HepG2 (cell line): Measurements from ENCODE around the gene NLRC3. TPM values are rescaled to one million over a fixed set of nuclear protein-coding genes. Genes with fewer than 3 reads are reported as not detected.

Experiments used
- ATAC-seq: fragments of 200-7000 bp; cut with Tn5 transposase; 3 replicates; pipeline ENCODE4 v1.9.1; 2020; ENCODE audit warnings: mild to moderate bottlenecking, moderate library complexity
- BruUV-seq: library from RNA; stranded (reverse); fragments of 400-500 nt; replicated peaks from 2 replicates; lab custom pipeline; 2021; lab: Mats Ljungman, UMichigan
- CTCF ChIA-PET: fragments of 300-600 bp; formaldehyde crosslinking; extraction: SDS; loops from one replicate; lab custom pipeline; 2021; ENCODE audit warnings: low total read pairs, inconsistent platforms, low intra/inter-chr PET ratio; lab: Yijun Ruan, JAX
- POLR2A ChIA-PET: fragments of 350-600 bp; sonication (Branson Sonifier 250); formaldehyde crosslinking; loops from one replicate; lab custom pipeline; 2020; ENCODE audit warnings: antibody characterized with exemption, inconsistent platforms; lab: Yijun Ruan, JAX
- DNase-seq: peaks from one replicate; pipeline ENCODE4 v3.0.0-alpha.2; 2015; ENCODE audit warnings: low spot score
- FAIRE-seq: peaks from 3 replicates; lab custom pipeline; 2011; peaks lifted over from hg19 to GRCh38; lab: Jason Lieb, UNC
- H2AFZ ChIP-seq: one replicate; pipeline ENCODE4 v1.6.1; 2011; ENCODE audit warnings: low read length, inconsistent platforms
- H3K27ac ChIP-seq: fragments of 300-600 bp; 3 replicates; pipeline ENCODE4 v1.8.0; 2011; ENCODE audit warnings: mixed run types, mild to moderate bottlenecking, mixed read lengths, low read length, inconsistent platforms; ENCODE audit not compliant: insufficient read depth; ENCODE audit errors: extremely low read length
- H3K27me3 ChIP-seq, 2 experiments: fragments of 200-600 bp in 1 of 2; 2 replicates in 1 of 2; 3 replicates in 1 of 2; pipeline versions ENCODE4 v1.6.0 to v1.8.0; 2011; ENCODE audit warnings: low read length in 2 of 2, mild to moderate bottlenecking in 2 of 2, moderate library complexity in 2 of 2, inconsistent platforms in 1 of 2; ENCODE audit not compliant: insufficient read depth in 2 of 2, control insufficient read depth in 1 of 2
- H3K36me3 ChIP-seq, 2 experiments: fragments of 200-600 bp in 1 of 2; replicated peaks in 1 of 2; 2 replicates in 1 of 2; 3 replicates in 1 of 2; pipeline versions ENCODE4 v1.5.1 to v1.8.0; 2011; ENCODE audit warnings: low read length in 2 of 2, inconsistent platforms in 1 of 2; ENCODE audit not compliant: insufficient read depth in 2 of 2, control insufficient read depth in 1 of 2
- H3K4me1 ChIP-seq: 2 replicates; pipeline ENCODE4 v1.5.1; 2012; ENCODE audit warnings: low read length, inconsistent platforms; ENCODE audit not compliant: insufficient read depth
- H3K4me2 ChIP-seq: 2 replicates; pipeline ENCODE4 v1.6.0; 2011; ENCODE audit warnings: low read depth, low read length, inconsistent platforms
- H3K4me3 ChIP-seq, 3 experiments: fragments of 200-600 bp in 1 of 3; sonication (generic), shearing (Covaris generic) in 1 of 3; replicated peaks in 1 of 3; 2 replicates each; pipeline ENCODE4 v1.5.1; 2011 to 2016; ENCODE audit warnings: low read length in 3 of 3, inconsistent platforms in 2 of 3, low read depth in 2 of 3, mild to moderate bottlenecking in 2 of 3, control low read depth in 1 of 3, mixed read lengths in 1 of 3; ENCODE audit not compliant: insufficient read depth in 1 of 3
- H3K79me2 ChIP-seq: one replicate; pipeline ENCODE4 v1.6.1; 2011; ENCODE audit warnings: low read length, inconsistent platforms; ENCODE audit not compliant: insufficient read depth
- H3K9ac ChIP-seq: 2 replicates; pipeline ENCODE4 v1.6.0; 2011; ENCODE audit warnings: mild to moderate bottlenecking, low read depth, low read length, inconsistent platforms; ENCODE audit not compliant: insufficient read depth
- H3K9me3 ChIP-seq: 2 replicates; pipeline ENCODE4 v1.5.1; 2012; ENCODE audit warnings: mild to moderate bottlenecking, low read length
- H4K20me1 ChIP-seq: 2 replicates; pipeline ENCODE4 v1.6.0; 2011; ENCODE audit warnings: inconsistent platforms, mild to moderate bottlenecking, low read length, moderate library complexity; ENCODE audit not compliant: insufficient read depth
- EEA1 ChIP-seq: sonication (generic); formaldehyde crosslinking; IDR thresholded peaks from 2 replicates; pipeline ENCODE4 v1.5.1; 2020; ENCODE audit warnings: mild to moderate bottlenecking, missing genetic modification reagents, borderline replicate concordance
- ETV5 ChIP-seq: IDR thresholded peaks from 2 replicates; pipeline ENCODE4 v1.6.1; 2018; ENCODE audit warnings: missing biosample characterization, missing genetic modification reagents, inconsistent platforms, borderline replicate concordance
- KAT8 ChIP-seq: IDR thresholded peaks from 2 replicates; pipeline ENCODE4 v1.6.1; 2016; ENCODE audit warnings: missing genetic modification reagents, missing compliant biosample characterization
- MAFK ChIP-seq, 2 experiments: IDR thresholded peaks in 1 of 2; conservative IDR thresholded peaks in 1 of 2; 2 replicates each; pipeline ENCODE4 v1.6.1; 2011; ENCODE audit warnings: improper control_type of control experiment in 2 of 2, low read length in 2 of 2
- NFIB ChIP-seq: sonication (generic); formaldehyde crosslinking; IDR thresholded peaks from 2 replicates; pipeline ENCODE4 v1.9.0; 2021; ENCODE audit warnings: missing genetic modification reagents, mild to moderate bottlenecking, borderline replicate concordance
- NPAS2 ChIP-seq: sonication (generic); formaldehyde crosslinking; IDR thresholded peaks from 2 replicates; pipeline ENCODE4 v1.8.0; 2022; ENCODE audit warnings: mild to moderate bottlenecking, missing genetic modification reagents, borderline replicate concordance
- PHF20 ChIP-seq: sonication (generic); formaldehyde crosslinking; IDR thresholded peaks from 2 replicates; pipeline ENCODE4 v1.5.0; 2020; ENCODE audit warnings: mild to moderate bottlenecking, missing genetic modification reagents
- PHF21A ChIP-seq: sonication (generic); formaldehyde crosslinking; IDR thresholded peaks from 2 replicates; pipeline ENCODE4 v1.5.0; 2020; ENCODE audit warnings: mild to moderate bottlenecking, missing genetic modification reagents
- ZNF256 ChIP-seq: sonication (generic); formaldehyde crosslinking; conservative IDR thresholded peaks from 2 replicates; pipeline ENCODE4 v1.4.0; 2020; ENCODE audit warnings: missing genetic modification reagents
- ZNF572 ChIP-seq: sonication (generic); formaldehyde crosslinking; IDR thresholded peaks from 2 replicates; pipeline ENCODE4 v1.5.1; 2020; ENCODE audit warnings: mild to moderate bottlenecking, missing genetic modification reagents
- ZNF614 ChIP-seq: IDR thresholded peaks from 2 replicates; pipeline ENCODE4 v1.6.1; 2018; ENCODE audit warnings: missing biosample characterization, missing genetic modification reagents, inconsistent platforms, borderline replicate concordance
- WGBS: methylation state at CpG from one replicate; pipeline ENCODE4 v1.1.6; 2017; ENCODE audit warnings: low lambda C conversion rate; 5-methylcytosine and 5-hydroxymethylcytosine counted together
- in situ Hi-C: cut with HindIII; loops from 2 replicates; pipeline ENCODE4 v1.10.0; 2017; ENCODE audit warnings: low pct_unique_long_range_greater_than_20kb; ENCODE audit not compliant: extremely low pct_ligation_motif_present
- intact Hi-C: fragments of 100-400 bp; cut with micrococcal nuclease; formaldehyde crosslinking; loops from one replicate; pipeline ENCODE4 v1.10.0; 2022; ENCODE audit not compliant: unreplicated experiment
- polyA plus RNA-seq, 8 experiments: library from polyadenylated mRNA; depleted of rRNA in 3 of 8; stranded (reverse) in 7 of 8; unstranded in 1 of 8; fragments of >200 nt; fragmentation: Illumina TruSeq in 4 of 8; extraction: Trizol in 4 of 8; gene quantifications; 2 replicates each; pipeline versions ENCODE4 v1.2.1 to v1.2.3, GENCODE V29; 2011 to 2016; ENCODE audit warnings: low read depth in 4 of 8, missing spikeins in 1 of 8, mixed read lengths in 1 of 8; ENCODE audit not compliant: insufficient read depth in 1 of 8
- total RNA-seq, 5 experiments: library from RNA; depleted of rRNA; stranded (reverse); fragments of >200 nt; fragmentation: Illumina TruSeq; extraction: Trizol; gene quantifications; 2 replicates each; pipeline ENCODE4 v1.2.3, GENCODE V29; 2016; ENCODE audit warnings: low read depth in 1 of 5
- TF ChIP-seq, protein P1 (sequence below): sonication (generic); formaldehyde crosslinking; IDR thresholded peaks from 2 replicates; pipeline ENCODE4 v1.4.0; 2020; ENCODE audit warnings: low read depth, mild to moderate bottlenecking, missing genetic modification reagents
- TF ChIP-seq, protein P2 (sequence below): sonication (generic); formaldehyde crosslinking; IDR thresholded peaks from 2 replicates; pipeline ENCODE4 v1.9.0; 2022; ENCODE audit warnings: missing genetic modification reagents, mild to moderate bottlenecking, borderline replicate concordance
- TF ChIP-seq, protein P3 (sequence below): sonication (generic); formaldehyde crosslinking; IDR thresholded peaks from 2 replicates; pipeline ENCODE4 v1.4.0; 2020; ENCODE audit warnings: missing genetic modification reagents; ENCODE audit errors: not compliant biosample characterization

The NLRC3 gene
- total and polyA plus RNA-seq, 2 of the 13 experiments (the other 11 are each of a cell fraction or from before 2014, with no cell fraction given), result not detected

DNA sequence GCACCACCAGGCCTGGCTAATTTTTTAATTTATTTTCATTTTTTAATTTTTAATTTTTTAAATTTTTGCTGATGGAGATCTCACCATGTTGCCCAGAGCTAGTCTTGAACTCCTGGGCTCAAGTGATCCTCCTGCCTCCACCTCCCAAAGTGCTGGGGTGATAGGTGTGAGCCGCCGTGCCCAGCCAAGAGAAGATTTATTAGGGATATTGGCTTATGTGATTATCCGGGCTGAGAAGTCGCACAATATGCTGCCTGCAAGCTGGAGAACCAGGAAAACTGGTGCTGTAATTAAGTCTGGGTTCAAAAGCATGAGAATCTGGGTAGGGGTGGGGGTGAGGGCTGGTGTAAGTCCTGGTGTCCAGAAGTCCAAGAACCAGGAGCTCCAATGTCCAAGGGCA lies 79.4 kb downstream of the NLRC3 start (continued):
- TF ChIP-seq ZNF572 (no peak), ZNF614 (no peak), NPAS2 (CRISPR knock-in tag) (no peak), PHF20 (no peak), PHF21A (CRISPR knock-in tag) (no peak), EEA1 (CRISPR knock-in tag) (no peak), ZNF256 (CRISPR knock-in tag) (no peak)
- TF ChIP-seq, all 625 proteins: peak for 0

DNA sequence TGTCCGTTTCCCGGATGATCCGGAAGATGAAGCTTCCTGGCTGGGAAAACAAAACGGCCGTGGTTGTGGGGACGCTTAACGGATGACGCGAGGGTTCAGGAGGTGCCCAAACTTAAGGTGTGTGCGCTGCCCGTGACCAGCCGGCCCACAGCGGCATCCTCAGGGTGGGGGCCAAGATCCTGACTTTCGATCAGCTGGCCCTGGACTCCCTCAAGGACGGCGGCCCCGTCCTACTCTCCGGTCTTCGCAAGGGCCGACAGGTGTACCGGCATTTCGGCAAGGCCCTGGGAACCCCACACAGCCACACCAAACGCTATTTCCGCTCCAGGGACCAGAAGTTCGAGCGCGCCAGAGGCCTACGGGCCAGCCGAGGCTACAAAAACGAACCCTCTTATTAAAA lies 80.8 kb downstream of the NLRC3 start:
- no peaks in the 10 kb centered on the region for H4K20me1 ChIP-seq
- POLR2A ChIA-PET, result no interaction called here
- no peak for DNase-seq
- H2AFZ ChIP-seq, result no peak overlapping the region
- no TSS peak for BruUV-seq
- intact Hi-C loops (loop anchor here (10.0 kb wide), 1 partner anchor 92 kb away; the partner anchor contains the start of genes ZNF174 and ZSCAN32), in situ Hi-C loops (no loop called here)
- H3K9me3 ChIP-seq, result no peaks in the 10 kb centered on the region
- H3K36me3 ChIP-seq, result no peaks in the 10 kb centered on the region
- FAIRE-seq, result no peak
- H3K4me2 ChIP-seq, result no peak overlapping the region
- no peak overlapping the region for H3K9ac ChIP-seq
- WGBS, result 87% methylated on average over 29 of the region's 30 CpGs
- H3K27ac ChIP-seq, result no peak overlapping the region
- peaks cover 18% of the 10 kb centered on the region for H3K4me1 ChIP-seq
- no peaks in the 10 kb centered on the region for H3K79me2 ChIP-seq
- H3K4me3 ChIP-seq, result no peak overlapping the region
- no peak for TF ChIP-seq ETV5
- TF ChIP-seq, all 625 proteins: peak for 0
- peaks cover 3 to 4% of the 10 kb centered on the region in 2 experiments; a peak in 2 of 5 replicates for H3K27me3 ChIP-seq
- CTCF ChIA-PET, result no interaction called here
- no peak for ATAC-seq

DNA sequence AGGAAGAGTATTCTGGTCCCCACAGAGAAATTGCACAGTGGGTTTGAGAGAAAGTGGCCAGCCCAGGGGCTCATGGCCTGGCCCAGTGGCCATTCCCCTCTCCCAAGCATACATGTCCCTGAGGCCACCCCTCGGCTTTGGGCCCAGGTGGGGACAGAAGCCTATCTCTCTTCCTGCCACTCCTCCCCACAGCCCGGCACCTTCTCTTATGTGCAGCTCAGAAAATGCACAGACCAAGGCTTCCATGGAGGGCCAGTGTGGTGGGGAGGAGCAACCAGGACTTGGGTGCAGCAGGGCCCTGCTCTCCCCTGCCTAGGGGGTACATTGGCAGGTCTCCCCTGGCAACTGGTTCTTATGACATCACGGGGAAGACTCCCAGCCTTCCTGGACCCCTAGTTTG lies 82.0 kb downstream of the NLRC3 start, which contains the start of gene C16orf90:
C16orf90 (minus strand) TSS at position 314 of the 400 bp plus-strand sequence; CDS start at position 246, 68 bp downstream.
- Histone ChIP-seq H2AFZ (no peak within 1 kb of the TSS), H3K4me3 (no peak within 1 kb of the TSS), H3K27ac (no peak within 1 kb of the TSS), H3K79me2 (no peaks in the 10 kb centered on the region), H3K4me1 (peaks cover 28% of the 10 kb centered on the region), H3K27me3 (peaks cover 3 to 4% of the 10 kb centered on the region in 2 experiments; a peak in 2 of 5 replicates), H3K9me3 (no peaks in the 10 kb centered on the region), H4K20me1 (no peaks in the 10 kb centered on the region), H3K4me2 (no peak within 1 kb of the TSS), H3K36me3 (no peaks in the 10 kb centered on the region), H3K9ac (0 out of 2 replicates have a peak within 1 kb of the TSS, but pooled peaks have one; percentile 22)
- intact Hi-C loops (loop anchor here (10.0 kb wide), 1 partner anchor 90 kb away; the partner anchor contains the start of genes ZNF174 and ZSCAN32), in situ Hi-C loops (no loop called here)
- CTCF ChIA-PET, result no interaction called here
- TF ChIP-seq, protein P1, sequence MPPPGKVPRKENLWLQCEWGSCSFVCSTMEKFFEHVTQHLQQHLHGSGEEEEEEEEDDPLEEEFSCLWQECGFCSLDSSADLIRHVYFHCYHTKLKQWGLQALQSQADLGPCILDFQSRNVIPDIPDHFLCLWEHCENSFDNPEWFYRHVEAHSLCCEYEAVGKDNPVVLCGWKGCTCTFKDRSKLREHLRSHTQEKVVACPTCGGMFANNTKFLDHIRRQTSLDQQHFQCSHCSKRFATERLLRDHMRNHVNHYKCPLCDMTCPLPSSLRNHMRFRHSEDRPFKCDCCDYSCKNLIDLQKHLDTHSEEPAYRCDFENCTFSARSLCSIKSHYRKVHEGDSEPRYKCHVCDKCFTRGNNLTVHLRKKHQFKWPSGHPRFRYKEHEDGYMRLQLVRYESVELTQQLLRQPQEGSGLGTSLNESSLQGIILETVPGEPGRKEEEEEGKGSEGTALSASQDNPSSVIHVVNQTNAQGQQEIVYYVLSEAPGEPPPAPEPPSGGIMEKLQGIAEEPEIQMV (CRISPR knock-in tag), result no peak
- no peak for TF ChIP-seq NFIB
- TF ChIP-seq KAT8, result no peak
- TF ChIP-seq, protein P2, sequence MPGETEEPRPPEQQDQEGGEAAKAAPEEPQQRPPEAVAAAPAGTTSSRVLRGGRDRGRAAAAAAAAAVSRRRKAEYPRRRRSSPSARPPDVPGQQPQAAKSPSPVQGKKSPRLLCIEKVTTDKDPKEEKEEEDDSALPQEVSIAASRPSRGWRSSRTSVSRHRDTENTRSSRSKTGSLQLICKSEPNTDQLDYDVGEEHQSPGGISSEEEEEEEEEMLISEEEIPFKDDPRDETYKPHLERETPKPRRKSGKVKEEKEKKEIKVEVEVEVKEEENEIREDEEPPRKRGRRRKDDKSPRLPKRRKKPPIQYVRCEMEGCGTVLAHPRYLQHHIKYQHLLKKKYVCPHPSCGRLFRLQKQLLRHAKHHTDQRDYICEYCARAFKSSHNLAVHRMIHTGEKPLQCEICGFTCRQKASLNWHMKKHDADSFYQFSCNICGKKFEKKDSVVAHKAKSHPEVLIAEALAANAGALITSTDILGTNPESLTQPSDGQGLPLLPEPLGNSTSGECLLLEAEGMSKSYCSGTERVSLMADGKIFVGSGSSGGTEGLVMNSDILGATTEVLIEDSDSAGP (CRISPR knock-in tag), result no peak
- no peak for TF ChIP-seq MAFK (conservative IDR thresholded peaks at IDR 0.05 in 1 of 2, IDR thresholded peaks at IDR 0.05 in 1 of 2; ENCODE audit: low read length in 2 of 2)
- TF ChIP-seq, protein P3, sequence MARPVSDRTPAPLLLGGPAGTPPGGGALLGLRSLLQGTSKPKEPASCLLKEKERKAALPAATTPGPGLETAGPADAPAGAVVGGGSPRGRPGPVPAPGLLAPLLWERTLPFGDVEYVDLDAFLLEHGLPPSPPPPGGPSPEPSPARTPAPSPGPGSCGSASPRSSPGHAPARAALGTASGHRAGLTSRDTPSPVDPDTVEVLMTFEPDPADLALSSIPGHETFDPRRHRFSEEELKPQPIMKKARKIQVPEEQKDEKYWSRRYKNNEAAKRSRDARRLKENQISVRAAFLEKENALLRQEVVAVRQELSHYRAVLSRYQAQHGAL (CRISPR knock-in tag), result no peak
- DNase-seq (no peak), ATAC-seq (no peak; the same call in 2 of the 3 replicates), FAIRE-seq (no peak)
- whole genome bisulfite sequencing, result 19% methylated on average over 2 of the region's 3 CpGs
- no TSS peak for BruUV-seq
- POLR2A ChIA-PET, result no interaction called here
